CD4-positive, alpha-beta T cell treated with Interleukin-10 for 1 hour (primary cell): Measurements from ENCODE around the gene SBK1.

Experiments
- DNase-seq: peaks from one replicate; pipeline ENCODE4 v3.0.0-alpha.2; 2020

Gene SBK1

DNA sequence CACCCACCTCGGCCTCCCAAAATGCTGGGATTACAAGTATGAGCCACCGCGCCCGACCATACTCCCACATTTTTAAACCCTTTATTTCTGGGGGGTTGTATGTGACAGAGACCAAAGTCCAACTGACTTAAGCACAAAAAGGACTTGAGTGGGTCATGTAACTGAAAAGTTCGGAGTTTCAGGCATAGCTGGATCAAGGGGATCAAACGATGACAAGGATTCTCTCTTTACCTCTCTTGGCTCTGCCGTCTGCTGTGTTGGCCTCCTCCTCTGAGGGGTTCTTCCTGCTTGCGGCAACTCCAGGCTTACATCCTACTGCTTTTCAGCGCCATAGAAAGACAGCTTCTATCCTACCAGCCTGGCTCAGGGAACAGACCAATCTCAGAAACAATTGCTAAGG is 9.2 kb upstream of the SBK1 start:
- no peak for DNase-seq

DNA sequence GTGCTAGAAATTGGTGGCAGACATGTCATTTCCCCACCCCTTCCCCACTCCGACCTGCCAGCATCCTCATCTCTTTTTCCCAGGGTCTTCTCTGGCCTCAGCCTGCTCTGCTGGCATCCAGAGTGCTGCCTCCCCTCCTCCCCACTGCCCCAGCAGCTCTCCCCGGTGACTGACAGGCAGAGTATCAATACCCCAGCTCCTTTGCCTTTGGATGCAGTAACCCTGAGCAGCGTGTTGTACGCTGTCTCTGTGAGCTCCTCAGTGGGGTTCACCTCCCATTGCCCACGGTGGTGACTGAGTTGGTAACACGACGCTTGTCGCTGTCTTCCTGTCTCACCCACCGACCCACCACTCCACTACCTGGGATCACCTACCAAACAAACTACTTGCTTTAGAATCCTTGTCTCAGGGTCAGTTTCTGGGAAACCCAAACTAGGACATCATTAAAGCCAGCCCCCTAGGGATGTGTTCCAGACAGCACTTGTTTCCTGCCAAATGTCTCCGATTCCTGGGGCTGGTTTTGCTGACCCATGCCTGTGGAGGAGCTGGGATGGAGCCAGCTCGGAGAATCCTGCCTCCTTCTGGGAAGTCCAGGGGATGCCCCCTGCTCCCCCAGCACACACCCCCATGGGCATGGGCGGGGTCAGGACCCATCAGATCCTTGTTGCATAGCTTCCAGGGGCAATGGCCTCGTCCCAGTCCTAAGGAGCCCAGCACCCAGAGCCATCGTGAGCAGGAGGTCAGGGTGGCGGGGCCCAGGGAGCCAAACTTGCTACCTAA is 8.3 kb upstream of the SBK1 start:
- DNase-seq: no peak

DNA sequence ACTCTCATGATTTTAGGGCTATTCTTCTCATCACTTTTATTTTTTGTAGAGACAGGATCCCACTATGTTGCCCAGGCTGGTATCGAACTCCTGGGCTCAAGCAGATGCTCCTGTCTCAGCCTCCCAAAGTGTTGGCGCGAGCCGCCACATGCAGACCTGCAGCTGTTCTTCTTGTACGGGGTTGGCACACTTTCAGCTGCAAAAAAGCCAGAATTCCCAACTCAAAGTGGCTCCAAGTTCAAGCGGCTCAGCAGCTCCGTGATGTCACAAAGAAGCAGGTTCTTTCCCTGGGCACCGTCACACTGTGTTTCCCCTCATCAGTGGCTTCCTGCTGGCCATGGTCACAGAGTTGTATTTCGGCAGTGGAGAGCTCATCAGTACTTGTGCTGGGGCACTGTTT is 6.7 kb upstream of the SBK1 start:
- no peak for DNase-seq

DNA sequence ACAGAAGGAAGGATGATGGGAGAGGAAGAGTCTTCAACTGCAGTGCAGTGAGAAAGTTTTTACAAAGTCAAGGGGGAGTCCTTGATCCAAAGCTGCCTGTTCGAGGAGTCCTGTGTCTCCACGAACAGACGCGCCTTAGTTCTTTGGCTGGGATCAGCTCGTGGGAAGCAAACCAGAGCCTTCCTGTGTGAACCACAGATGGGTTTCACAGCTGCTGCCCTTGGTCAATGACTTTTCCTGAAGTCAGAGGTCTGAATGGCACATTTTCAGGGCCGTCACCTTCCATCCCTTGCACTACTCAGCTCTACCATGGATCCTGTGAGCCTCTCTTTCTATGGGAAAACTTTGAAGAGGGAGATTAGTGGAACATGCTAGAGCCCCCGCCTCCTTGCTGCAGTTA is 4.2 kb upstream of the SBK1 start:
- DNase-seq: no peak

DNA sequence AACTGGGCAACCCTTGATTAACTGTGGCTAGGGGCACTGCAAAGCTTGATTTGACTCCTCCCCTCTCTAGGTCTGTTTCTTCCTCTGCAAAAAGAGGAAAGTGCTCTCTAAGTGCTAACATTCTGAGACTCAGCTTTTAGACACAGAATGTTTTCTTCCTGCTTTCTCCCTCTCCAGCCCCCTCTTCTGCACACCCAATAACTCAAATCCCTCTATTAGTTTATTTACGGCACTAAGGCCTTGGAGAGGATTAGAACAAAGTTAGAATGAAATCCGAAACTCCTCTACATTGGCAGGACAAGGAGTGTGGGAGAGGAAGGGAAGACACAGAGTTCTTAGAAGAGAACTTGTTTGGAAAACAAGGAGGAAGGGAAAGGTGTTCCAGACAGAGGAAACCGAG is 3.3 kb upstream of the SBK1 start:
- DNase-seq: no peak

DNA sequence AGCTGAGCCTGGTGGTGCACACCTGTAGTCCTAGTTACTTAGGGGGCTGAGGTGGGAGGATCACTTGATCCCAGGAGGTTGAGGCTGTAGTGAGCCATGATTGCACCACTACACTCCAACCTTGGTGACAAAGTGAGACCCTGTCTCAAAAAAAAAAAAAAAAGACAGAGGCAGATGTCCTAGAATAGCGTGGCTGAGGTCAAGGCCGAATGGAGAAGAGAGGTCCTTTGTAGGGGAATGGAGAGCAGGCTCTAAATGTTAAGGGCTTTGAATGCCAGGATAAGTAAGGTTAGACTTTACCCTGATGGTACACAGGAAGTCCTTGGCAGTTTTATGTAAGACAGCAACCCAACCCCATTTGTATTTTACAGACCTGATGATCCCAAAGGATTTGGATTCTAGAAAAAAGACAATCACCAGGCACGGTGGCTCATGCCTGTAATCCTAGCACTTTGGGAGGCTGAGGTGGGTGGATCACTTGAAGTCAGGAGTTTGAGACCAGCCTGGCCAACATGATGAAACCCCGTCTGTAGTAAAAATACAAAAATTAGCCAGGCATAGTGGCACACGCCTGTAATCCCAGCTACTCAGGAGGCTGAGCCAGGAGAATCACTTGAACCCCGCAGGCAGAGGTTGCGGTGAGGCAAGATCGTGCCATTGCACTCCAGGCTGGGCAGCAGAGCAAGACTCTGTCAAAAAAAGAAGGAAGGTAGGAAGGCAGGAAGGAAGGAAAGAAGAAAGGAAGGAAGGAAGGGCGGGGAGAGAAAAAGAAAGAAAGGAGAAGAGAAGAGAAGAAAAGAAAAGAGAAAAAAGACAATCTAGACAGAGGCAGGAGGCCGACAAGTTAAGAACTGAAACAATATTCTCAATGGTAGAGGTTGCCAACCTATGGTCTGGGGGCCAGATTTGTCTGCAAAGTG is 2.1 kb upstream of the SBK1 start:
- DNase-seq: no peak

DNA sequence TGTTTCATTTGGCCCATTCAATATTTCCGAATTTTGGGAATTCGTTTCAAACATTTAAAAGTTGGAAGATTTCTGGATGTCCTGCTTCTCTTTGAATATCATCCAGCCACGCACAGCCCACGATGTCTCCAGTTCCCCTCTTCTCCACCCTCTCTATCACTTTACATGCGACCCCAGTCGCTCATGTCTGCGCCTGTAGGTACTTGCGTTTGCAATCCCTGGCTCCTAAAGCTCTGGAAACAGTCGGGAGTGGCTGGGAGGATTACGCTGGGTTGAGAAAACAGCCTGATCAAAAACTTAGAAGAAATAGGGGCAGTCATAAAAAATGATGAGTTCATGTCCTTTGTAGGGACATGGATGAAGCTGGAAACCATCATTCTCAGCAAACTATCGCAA is 1.5 kb upstream of the SBK1 start:
- no peak for DNase-seq

DNA sequence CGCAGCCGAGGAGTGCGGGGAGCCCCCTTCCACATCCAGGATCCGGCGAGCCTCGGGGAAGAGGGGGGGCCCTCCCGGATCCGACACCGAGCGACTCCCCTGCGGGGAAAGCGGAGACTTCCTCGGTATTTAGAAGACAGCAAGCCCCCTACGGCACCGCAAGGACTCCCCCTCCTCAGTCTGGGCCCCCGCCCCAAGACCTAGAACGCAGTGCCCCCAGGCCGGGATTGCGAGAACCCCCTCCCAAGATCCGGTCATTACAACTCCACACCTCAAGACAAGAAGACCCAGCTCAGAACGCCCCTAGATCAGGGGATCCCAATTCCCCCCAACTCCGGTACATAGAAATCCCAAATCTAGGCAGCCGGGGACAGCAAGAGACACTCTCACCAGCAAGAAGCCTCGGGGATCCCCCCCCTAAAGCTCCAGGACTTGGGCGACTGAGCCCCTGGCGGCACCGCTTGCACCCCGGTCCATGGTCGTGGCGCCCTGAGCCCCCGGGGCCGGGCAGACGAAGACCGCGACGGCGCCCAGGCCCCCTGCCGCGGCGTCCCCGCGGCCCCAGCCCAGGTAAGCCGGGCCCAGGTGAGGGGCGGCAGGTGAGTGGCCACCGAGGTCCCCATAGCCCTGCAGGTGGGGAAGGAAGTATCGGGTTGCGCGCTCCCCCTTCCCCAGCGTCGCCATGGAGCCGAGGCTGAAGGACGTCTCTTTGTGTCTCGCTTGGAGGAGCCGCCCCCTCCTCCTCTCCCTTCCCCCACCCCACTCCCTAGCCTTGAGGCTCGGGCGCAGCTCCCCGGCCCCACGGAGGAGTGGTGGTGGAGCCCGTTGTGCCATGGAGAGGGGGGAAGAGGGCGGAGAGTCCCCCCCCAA is 641 bp downstream of the SBK1 start:
- DNase-seq: peak; percentile 28

DNA sequence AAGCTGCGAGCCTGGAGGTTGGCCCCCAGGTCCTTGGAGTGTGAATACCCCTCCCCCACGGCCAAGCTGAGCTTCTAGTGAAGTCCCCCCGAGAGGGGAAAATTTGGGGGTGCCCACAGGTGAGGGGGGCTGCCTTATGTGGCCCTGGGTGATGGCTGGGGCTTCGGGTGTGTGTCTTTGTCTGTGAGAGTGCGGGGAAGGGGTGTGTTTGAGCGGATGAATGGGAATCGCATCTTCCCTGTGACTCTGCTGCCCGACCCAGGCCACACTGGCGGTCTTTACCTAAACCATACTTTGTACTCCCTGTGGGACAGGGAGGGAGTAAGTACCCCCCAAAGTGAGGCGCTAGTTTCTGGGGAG is 1.3 kb downstream of the SBK1 start:
- no peak for DNase-seq

DNA sequence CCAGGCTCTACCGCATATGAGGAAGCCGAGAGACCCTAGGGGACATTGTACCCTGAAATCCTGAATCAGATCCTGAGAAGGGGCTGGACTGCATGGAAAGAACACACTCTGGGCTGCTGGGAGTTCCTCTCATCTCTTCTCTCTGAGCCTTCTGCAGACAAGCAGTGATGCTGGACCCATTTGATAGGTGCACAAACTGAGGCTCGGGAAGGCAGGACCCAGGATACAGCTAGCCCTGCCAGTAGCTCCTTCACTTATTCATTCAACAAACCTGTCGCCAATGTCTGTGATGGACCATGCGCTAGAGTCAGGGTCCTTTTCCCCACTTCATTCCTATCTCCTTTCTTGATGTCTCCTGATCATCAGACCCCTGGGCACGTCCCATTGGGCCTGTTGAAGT is 1.9 kb downstream of the SBK1 start:
- DNase-seq: no peak

DNA sequence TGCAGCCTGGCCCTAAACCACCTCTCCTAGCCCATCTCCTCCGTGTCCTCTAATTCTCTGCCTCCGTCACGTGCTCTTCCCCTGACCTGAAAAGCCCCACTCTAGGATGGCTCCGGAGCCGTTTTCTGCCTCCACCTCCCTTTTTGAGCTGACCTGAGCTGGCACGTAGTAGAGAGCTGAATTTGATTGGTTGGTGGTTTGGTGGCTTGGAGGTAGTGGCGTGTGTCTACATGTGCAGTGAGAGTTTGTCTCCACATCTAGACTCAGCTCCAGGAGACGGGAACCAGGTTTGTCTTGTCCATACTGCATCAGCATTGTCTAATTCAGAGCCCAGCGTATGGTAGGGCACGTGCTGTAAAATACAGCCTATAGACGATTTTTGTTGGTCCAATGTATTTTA is 3.0 kb downstream of the SBK1 start:
- no peak for DNase-seq

DNA sequence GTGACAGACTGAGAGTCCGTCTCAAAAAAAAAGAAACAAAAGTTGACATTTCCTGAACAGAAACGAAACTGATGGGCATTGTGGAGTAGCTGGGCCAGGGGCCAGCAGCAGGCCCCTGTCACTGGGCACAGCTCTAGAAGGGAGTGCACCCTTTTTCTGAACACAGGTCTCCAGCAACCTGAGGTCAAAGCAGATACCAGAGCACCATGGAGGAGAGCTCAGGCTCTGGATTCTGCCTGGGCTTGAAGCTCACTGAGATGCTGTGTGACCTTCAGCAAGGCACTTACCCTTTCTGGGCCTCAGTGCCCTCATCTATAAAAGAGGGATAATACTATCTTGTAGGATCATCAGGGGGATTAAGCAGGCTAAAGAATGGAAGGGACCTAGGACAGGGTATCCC is 5.0 kb downstream of the SBK1 start:
- DNase-seq: no peak

DNA sequence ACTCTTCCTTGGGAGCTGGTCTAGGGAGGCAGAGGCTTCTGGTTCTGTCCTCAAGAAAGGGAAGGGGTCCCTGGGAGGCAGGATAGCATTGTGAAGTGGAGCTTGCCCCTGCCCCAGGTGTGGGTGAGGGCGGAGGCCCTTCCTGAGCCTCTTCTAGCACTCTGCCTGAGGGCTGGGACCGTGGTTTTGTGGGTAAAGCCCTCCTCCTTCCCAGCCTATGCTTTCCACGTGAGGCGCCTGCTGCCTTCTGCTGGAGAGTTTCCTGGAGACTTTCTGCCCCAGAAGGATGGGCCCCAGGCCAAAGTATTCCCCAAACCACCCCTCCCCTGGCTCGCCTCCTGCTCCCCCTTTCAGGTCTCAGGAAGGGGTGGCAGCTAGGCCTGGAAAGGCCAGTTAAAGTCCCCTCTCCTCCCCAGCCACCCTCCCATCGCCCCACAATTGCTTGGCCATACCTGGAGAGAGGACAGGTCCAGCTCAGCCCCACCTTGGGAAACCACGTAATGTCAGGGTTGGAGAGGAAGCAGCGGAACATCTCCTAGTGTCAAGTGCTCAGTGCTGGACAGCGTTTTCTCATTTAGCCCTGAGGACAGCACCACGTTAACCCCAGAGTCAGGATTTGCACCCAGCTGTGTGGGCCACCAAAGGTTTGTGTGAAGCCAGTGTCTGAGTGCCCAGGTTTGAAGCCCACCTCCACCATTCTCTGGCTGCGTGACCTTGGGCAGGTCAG is 5.6 kb downstream of the SBK1 start:
- peak; percentile 32 for DNase-seq

DNA sequence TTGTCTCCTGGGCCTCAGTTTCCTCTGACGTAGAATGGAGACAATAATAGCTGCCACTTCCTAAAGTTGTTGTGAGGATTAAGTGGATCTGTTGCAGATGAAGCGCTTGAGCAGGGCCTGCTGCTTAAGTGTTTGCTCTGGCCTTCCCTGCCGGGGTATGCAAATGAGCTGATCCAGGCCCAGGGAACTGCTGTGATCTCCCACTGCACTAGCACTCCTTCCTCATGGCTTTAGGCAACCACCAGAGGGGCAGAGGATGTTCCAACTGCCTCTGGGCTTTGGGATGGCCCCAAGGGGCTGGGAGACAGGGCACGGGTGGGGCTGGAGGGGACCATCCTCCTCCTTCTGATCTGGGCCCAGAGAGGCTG is 6.2 kb downstream of the SBK1 start:
- no peak for DNase-seq

DNA sequence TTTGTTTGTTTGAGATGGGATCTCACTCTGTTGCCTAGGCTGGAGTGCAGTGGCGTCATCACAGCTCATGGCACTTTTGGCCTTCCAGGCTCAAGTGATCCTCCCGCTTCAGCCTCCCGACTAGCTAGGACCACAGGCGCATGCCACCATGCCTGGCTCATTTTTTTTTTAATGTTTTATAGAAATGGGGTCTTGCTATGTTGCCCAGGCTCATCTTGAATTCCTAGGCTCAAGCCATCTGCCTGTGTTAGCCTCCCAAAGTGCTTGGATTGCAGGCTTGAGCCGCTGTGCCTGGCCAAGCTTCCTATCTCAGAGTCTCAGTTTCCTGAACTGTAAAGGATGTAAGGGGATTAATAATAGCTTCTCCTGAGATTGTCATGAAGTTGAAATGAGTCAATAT is 8.0 kb downstream of the SBK1 start:
- DNase-seq: no peak

DNA sequence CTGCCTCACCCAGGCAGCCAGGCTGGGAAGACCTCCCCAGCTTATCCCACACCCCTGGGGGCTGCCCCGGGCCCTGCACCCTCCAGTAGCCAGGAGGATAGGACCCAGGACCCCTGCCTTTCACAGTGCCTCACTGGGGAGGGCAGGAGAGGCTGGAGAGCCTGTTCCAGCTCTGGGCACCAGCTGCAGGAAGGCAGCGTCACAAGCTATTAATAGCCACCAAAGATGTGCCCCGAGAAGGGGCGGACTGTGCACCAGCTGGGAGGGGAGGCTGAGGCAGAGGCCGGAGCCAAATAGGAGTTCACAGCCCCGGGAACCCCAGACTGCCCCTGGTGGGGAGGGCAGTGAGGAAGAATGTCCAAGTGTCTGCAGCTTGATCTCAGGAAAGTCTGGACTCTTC is 8.8 kb downstream of the SBK1 start:
- DNase-seq: no peak

DNA sequence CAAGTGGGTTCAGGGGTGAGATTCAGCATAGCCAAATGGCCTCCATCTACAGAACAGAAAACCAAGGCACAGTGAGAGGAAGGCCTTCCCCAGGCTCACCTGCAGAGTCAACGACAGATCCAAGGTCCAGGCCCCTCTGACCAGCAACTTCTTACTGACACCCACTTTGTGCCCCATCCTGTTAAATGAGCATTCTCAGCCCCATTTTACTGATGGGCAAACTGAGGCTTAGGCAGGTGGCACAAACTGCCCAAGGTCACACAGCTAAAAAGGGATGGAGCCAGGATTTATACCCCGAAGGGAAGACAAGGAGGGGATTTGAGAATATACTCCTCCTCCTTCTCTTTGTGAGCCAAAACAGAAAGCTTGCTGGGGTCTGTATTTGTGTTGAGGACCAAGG is 9.3 kb downstream of the SBK1 start:
- DNase-seq: no peak

DNA sequence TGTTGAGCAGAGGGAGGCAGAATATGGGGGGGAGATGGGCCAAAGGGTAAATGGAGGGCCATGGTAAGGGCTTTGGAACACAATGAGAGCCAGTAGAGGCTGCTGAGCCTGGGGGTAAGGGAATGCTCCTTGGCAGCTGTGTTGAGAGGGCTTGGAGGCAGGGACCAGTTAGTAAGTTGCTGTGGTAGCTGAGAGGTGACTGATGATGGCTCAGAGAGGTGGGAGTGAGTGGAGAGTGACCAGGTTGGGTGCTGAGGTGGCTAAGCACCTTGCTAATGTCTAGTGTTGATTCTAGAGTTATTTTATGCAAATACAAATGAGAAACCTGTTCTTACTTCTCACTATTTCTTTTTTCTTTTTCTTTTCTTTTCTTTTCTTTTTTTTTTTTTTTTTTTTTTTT is 10.8 kb downstream of the SBK1 start:
- no peak for DNase-seq

DNA sequence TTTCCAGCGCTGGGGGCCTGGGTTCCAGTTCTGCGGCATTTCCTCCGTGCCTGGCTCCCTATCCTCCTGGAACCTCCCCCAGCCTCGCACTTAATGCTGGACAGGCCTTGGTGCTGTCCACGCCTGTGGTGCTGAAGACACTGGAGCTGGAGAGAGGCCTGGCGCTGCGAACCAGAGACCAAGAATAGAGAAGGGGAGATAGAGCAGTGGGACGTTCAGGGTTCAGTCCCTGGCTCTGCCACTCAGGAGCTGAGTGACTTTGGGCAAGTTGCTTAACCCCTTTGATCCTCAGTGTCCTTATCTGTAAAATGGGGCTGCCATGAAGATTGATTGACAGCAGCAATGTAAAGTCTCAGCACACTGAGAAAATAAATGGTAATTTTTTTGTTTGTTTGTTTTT is 11.9 kb downstream of the SBK1 start:
- DNase-seq: no peak

DNA sequence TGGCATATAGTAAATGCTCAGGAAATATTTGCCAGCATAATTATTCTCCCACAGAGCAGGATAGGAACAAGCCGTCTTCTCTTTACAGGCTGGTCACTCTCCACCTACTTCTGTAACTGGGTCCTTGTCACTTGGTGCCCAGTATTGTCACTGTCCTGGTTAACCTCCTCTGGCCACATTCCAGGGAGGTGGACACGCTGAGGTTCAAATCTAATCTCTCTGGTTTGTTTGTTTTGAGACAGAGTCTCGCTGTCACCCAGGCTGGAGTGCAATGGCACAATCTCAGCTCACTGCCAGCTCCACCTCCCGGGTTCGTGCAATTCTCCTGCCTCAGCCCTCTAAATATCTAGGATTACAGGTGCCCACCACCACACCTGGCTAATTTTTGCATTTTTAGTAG is 15.6 kb downstream of the SBK1 start:
- DNase-seq: no peak

DNA sequence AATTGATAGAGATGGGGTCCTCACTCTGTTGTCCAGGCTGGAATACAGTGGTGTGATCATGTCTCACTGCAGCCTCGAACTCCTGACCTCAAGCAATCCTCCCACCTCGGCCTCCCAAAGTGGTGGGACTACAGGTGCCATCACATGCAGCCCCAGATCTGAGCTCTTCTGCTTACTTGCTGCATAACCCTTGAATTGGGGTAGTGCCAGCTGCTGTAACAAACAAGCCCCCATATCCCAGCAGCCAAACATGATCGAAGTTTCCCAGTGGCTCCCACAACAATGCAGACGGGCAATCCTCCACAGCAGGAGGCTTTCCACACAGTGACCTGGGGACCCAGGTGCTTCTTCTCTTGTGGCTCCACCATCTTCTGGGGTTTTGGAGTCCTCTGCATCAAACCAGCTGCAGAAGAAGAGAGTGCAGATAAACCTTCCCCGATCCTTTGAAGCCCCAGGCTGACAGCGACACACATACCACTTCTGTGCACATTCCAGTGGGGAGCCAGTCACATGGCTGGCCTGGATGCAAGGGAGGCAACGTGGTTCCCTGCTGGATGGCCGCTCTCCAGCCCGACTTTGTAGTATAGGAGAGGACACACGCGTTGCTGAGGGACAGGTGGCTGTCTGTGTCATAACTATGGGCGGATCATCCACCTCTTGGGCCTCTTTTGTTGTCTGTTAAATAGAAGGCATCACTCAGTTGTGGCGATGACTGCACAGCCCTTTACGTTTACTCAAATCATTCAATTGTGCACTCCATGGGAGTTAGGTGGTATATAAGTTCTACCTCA is 16.7 kb downstream of the SBK1 start:
- DNase-seq: no peak

DNA sequence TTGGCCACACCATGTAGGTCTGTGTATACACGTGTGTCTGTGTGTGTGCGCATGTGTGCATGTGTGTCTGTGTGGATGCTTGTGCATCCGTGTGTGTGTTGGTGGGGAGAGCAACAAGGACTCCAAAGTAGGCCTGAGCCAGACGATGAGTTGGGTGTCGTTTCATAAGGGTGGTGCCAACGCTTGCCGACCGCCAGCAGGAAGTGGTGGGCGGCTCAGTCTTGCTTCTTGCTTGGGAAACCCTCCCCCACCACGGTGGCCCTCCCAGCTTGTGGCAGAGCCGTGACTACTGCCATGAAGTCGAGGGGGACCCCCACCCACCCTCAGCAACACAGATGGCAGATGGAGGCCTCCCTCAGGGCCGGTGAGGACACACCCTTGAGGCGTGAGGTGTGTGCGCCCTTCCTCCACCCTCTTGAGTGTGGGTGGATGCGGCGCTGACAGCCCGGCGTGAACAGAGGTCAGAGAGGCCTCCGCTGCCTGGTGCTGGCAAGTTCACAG is 17.5 kb downstream of the SBK1 start:
- DNase-seq: peak; percentile 89
